Measurements from ENCODE around the gene CCN6. TPM values are rescaled to one million over a fixed set of nuclear protein-coding genes. Genes with fewer than 3 reads are reported as not detected.

The CCN6 gene
- total RNA-seq, 1 donor from 2014 or later: not detected

DNA sequence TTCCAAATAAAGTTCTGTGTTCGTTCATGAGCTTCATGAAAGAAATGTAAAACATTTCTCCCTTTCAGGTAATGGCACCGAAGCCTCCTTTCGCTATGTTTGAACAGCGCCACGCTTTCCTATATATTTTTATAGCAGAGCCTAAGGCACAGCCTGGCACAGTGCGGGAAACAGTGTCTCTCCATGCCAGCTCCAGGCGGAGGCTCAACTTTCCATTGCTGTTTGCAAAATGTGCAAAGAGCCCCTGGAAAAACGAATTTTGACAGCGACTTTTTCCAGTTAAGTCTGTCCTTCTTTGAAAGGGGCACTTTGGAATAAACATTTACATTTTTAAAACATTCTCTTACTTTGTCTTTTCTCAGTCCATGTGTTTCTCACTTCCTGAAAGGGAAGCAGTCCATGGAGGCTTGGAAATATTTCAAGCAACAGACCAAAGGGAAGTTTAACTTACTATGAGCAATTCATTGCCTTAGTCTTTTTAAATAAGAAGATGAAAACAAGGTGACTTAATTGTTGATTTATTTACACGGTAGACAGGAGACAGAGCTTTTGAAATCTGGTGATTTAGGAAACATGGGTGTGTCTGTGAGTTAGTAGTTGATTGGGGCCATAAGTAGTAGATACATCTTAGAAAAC, 769 bp downstream of the CCN6 start:
- Mint-ChIP-seq H3K27me3 (no peaks in the 10 kb centered on the region), H3K4me1 (ENCODE audit: unreplicated experiment) (peaks cover 5% of the 10 kb centered on the region), H3K36me3 (no peaks in the 10 kb centered on the region), H3K4me3 (no peak overlapping the region), H3K27ac (no peak overlapping the region), H3K9me3 (peaks cover 3% of the 10 kb centered on the region)
- no peak for DNase-seq (ENCODE audit: extremely low spot score, unreplicated experiment)
- TF ChIP-seq CTCF (conservative IDR thresholded peaks at IDR 0.05): no peak

GRCh38 chr6:112058243-112059032, 4.5 kb downstream of the CCN6 start:
- no peaks in the 10 kb centered on the region for H3K36me3 Mint-ChIP-seq

GRCh38 chr6:112061605-112062004, 7.7 kb downstream of the CCN6 start:
- Mint-ChIP-seq H3K27ac (no peak overlapping the region), H3K4me3 (no peak overlapping the region), H3K4me1 (ENCODE audit: unreplicated experiment) (no peaks in the 10 kb centered on the region), H3K27me3 (no peaks in the 10 kb centered on the region), H3K36me3 (no peaks in the 10 kb centered on the region), H3K9me3 (no peaks in the 10 kb centered on the region)
- no peak for TF ChIP-seq CTCF (conservative IDR thresholded peaks at IDR 0.05)
- DNase-seq (ENCODE audit: extremely low spot score, unreplicated experiment): no peak

More at GRCh38 chr6:112058243-112059032, 4.5 kb downstream of the CCN6 start:
- H3K9me3 Mint-ChIP-seq: no peaks in the 10 kb centered on the region
- no peak for DNase-seq (ENCODE audit: extremely low spot score, unreplicated experiment)
- no peak for TF ChIP-seq CTCF (conservative IDR thresholded peaks at IDR 0.05)
- no peak overlapping the region for H3K27ac Mint-ChIP-seq
- peaks cover 5% of the 10 kb centered on the region for H3K4me1 Mint-ChIP-seq (ENCODE audit: unreplicated experiment)
- no peaks in the 10 kb centered on the region for H3K27me3 Mint-ChIP-seq
- H3K4me3 Mint-ChIP-seq: no peak overlapping the region

DNA sequence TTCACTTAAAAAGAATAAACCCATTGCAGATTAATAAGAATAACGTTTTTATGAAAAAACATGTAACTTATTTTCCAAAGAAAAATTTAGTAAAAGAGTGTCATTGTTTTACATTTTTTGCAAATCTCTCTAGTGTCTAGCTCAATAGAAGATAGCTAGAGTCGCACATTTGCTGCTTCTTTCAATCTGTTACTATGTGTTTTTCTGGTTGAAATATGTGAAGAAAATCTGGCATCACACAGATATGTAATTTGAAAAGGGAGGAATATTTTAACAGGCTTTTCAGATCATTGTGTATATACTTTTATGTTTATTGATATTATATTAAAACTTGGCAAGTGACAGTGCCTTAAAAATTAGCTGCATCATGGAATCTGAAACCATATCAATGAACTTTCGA, 9.1 kb downstream of the CCN6 start:
- no peak for TF ChIP-seq CTCF (conservative IDR thresholded peaks at IDR 0.05)
- Mint-ChIP-seq H3K4me3 (no peak overlapping the region), H3K27ac (no peak overlapping the region), H3K4me1 (ENCODE audit: unreplicated experiment) (no peaks in the 10 kb centered on the region), H3K9me3 (no peaks in the 10 kb centered on the region), H3K27me3 (no peaks in the 10 kb centered on the region), H3K36me3 (no peaks in the 10 kb centered on the region)
- no peak for DNase-seq (ENCODE audit: extremely low spot score, unreplicated experiment)

DNA sequence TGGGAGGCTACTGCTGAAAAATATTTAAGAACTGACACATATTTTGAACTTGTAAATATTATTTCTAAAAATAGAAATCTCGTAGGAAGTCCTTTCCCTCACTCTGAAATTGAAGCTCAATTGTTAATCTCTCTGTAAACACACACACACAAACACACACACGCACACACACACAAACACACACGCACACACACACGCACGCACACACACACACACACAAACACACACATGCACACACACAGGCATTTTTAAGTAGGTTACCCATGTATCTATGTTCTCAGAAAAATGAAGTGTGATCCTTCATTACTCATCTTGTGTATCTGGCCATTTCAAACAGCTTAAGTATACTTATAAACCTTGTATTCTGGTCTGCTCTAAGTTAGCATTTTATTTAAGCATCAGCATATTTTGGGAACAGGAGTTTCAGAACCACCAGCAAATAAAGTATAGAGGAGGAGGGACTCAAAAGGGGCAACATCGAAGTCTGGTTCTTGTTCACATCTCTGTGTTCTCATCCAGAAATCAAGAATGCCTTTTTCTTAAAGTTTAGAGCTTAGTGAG, 11.6 kb downstream of the CCN6 start:
- no peak overlapping the region for H3K27ac Mint-ChIP-seq
- H3K27me3 Mint-ChIP-seq: no peaks in the 10 kb centered on the region
- no peaks in the 10 kb centered on the region for H3K36me3 Mint-ChIP-seq
- no peak for TF ChIP-seq CTCF (conservative IDR thresholded peaks at IDR 0.05)
- H3K4me3 Mint-ChIP-seq: no peak overlapping the region
- H3K9me3 Mint-ChIP-seq: no peaks in the 10 kb centered on the region
- DNase-seq (ENCODE audit: extremely low spot score, unreplicated experiment): no peak
- no peaks in the 10 kb centered on the region for H3K4me1 Mint-ChIP-seq (ENCODE audit: unreplicated experiment)

All from type B pancreatic cell (in vitro differentiated cells).